ENCODE measurements around the gene PRND.

- TF ChIP-seq CTCF (IDR thresholded peaks at IDR 0.05) (no peak), EZH2 (IDR thresholded peaks at IDR 0.05; ENCODE audit: borderline replicate concordance, insufficient read depth, low read depth, low read length, poor library complexity, severe bottlenecking) (no peak)
These were observed 43.1 kb downstream of the PRND start for GRCh38 chr20:4764805-4765204.
